OCI-LY1 (cell line): ENCODE measurements around the gene MUC2.

Experiments used
- EZH2 ChIP-seq: fragments of 200-600 bp; sonication (generic), shearing (Covaris generic); IDR thresholded peaks from 2 replicates; pipeline ENCODE4 v1.8.0; 2017; ENCODE audit warnings: borderline replicate concordance, mixed run types, mild to moderate bottlenecking, antibody characterized with exemption, low read length, moderate library complexity, mixed read lengths
- TF ChIP-seq, protein P1 (sequence below): fragments of 200-600 bp; sonication (generic), shearing (Covaris generic); IDR thresholded peaks from 2 replicates; pipeline ENCODE4 v1.5.1; 2017; ENCODE audit warnings: mild to moderate bottlenecking, antibody characterized with exemption, low read length, moderate library complexity, mixed read lengths

GRCh38 chr11:1071571-1072115, 3.0 kb upstream of the MUC2 start:
- TF ChIP-seq, protein P1, sequence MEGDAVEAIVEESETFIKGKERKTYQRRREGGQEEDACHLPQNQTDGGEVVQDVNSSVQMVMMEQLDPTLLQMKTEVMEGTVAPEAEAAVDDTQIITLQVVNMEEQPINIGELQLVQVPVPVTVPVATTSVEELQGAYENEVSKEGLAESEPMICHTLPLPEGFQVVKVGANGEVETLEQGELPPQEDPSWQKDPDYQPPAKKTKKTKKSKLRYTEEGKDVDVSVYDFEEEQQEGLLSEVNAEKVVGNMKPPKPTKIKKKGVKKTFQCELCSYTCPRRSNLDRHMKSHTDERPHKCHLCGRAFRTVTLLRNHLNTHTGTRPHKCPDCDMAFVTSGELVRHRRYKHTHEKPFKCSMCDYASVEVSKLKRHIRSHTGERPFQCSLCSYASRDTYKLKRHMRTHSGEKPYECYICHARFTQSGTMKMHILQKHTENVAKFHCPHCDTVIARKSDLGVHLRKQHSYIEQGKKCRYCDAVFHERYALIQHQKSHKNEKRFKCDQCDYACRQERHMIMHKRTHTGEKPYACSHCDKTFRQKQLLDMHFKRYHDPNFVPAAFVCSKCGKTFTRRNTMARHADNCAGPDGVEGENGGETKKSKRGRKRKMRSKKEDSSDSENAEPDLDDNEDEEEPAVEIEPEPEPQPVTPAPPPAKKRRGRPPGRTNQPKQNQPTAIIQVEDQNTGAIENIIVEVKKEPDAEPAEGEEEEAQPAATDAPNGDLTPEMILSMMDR: no peak
- no peak for TF ChIP-seq EZH2
